Vagina (tissue), 2 donors: ENCODE results near the gene ODAD3. TPM values are rescaled to one million over a fixed set of nuclear protein-coding genes. Genes with fewer than 3 reads are reported as not detected.
"Not testable (repeated sequence)": the region's sequence is repeated elsewhere in the genome, so short reads cannot be mapped to it uniquely, and the experiment has no call there.

Experiments used
- DNase-seq, 2 donors: peaks; one replicate each; pipeline ENCODE4 v3.0.0-alpha.2; 2017; ENCODE audit errors: extremely low spot score in 2 of 2
- H3K27ac ChIP-seq: fragments of 200-600 bp; sonication (generic); one replicate; pipeline ENCODE4 v1.5.1; 2019
- H3K27me3 ChIP-seq: fragments of 200-600 bp; sonication (generic); one replicate; pipeline ENCODE4 v1.5.1; 2019
- H3K36me3 ChIP-seq, 2 donors: fragments of 200-600 bp; sonication (generic); one replicate each; pipeline ENCODE4 v1.5.1; 2017 to 2019
- H3K4me1 ChIP-seq: fragments of 200-600 bp; sonication (generic); one replicate; pipeline ENCODE4 v1.5.1; 2019
- H3K4me3 ChIP-seq, 2 donors: fragments of 200-600 bp; sonication (generic); 1 replicate in 1 of 2; 2 replicates in 1 of 2; pipeline ENCODE4 v1.5.1; 2016 to 2019
- H3K9me3 ChIP-seq: fragments of 200-600 bp; sonication (generic); one replicate; pipeline ENCODE4 v1.5.1; 2019
- POLR2A ChIP-seq, 2 donors: fragments of 450-650 bp; IDR thresholded peaks; one replicate each; pipeline ENCODE4 v1.6.1; 2017; ENCODE audit warnings: antibody characterized with exemption in 2 of 2, mild to moderate bottlenecking in 2 of 2, moderate library complexity in 2 of 2
- POLR2AphosphoS5 ChIP-seq, 2 donors: sonication (generic); formaldehyde crosslinking; IDR thresholded peaks; one replicate each; pipeline ENCODE4 v1.9.0; 2017; ENCODE audit warnings: antibody characterized with exemption in 2 of 2, mild to moderate bottlenecking in 2 of 2, low read depth in 1 of 2; ENCODE audit not compliant: insufficient read depth in 1 of 2
- intact Hi-C: fragments of 100-400 bp; cut with DNase I; formaldehyde crosslinking; loops from one replicate; pipeline ENCODE4 v1.15.1; 2023
- total RNA-seq: library from RNA; depleted of rRNA; stranded (reverse); fragments of >200 nt; gene quantifications from one replicate; pipeline ENCODE4 v1.2.3, GENCODE V29; 2016
- TF ChIP-seq, protein P1 (sequence below), 3 experiments: fragments of 450-650 bp in 2 of 3; fragments of 200-600 bp in 1 of 3; sonication (generic) in 1 of 3; IDR thresholded peaks; one replicate each; pipeline ENCODE4 v1.5.1; 2017 to 2019; ENCODE audit warnings: antibody characterized with exemption in 3 of 3, mild to moderate bottlenecking in 2 of 3, moderate library complexity in 2 of 3

The ODAD3 gene
- total RNA-seq, 1 donor from 2014 or later = not detected

DNA sequence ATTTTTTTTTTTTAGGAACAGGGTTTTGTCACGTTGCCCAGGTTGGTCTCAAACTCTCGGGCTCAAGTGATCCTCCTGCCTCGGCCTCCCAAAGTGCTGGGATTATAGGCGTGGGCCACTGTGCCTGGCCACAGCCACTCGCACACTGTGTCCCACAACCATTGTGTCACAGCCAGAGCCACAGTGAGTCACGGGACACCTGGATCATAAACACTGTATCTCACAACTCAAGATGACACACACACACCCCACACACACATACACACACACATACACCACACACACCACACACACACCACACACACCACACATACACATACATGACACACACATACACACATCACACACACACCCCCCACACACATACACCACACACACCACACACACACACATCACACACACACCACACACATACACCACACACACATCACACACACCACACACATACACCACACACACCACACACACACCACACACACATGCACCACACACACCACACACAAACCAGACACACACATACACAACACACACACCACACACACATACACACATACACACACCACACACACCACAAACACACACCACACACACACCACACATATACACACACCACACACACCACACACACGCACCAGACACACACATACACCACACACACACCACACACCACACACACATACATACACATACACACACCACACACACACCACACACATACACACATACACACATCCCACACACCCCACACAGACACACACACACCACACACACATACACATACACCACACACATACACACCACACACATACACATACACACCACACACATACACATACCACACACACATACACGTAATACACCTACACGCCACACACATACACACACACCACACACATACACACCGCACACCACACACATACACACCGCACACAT, 29.7 kb upstream of the ODAD3 start:
- Histone ChIP-seq H3K9me3 (no peaks in the 10 kb centered on the region), H3K27me3 (no peaks in the 10 kb centered on the region), H3K27ac (no peak overlapping the region), H3K36me3 (no peaks in the 10 kb centered on the region), H3K4me1 (no peaks in the 10 kb centered on the region), H3K4me3 (no peak overlapping the region)
- TF ChIP-seq POLR2A (IDR thresholded peaks at IDR 0.05) = no peak
- TF ChIP-seq POLR2AphosphoS5 (IDR thresholded peaks at IDR 0.05; ENCODE audit: insufficient read depth in 1 of 2, low read depth in 1 of 2) = no peak
- TF ChIP-seq, protein P1, sequence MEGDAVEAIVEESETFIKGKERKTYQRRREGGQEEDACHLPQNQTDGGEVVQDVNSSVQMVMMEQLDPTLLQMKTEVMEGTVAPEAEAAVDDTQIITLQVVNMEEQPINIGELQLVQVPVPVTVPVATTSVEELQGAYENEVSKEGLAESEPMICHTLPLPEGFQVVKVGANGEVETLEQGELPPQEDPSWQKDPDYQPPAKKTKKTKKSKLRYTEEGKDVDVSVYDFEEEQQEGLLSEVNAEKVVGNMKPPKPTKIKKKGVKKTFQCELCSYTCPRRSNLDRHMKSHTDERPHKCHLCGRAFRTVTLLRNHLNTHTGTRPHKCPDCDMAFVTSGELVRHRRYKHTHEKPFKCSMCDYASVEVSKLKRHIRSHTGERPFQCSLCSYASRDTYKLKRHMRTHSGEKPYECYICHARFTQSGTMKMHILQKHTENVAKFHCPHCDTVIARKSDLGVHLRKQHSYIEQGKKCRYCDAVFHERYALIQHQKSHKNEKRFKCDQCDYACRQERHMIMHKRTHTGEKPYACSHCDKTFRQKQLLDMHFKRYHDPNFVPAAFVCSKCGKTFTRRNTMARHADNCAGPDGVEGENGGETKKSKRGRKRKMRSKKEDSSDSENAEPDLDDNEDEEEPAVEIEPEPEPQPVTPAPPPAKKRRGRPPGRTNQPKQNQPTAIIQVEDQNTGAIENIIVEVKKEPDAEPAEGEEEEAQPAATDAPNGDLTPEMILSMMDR (IDR thresholded peaks at IDR 0.05) = no peak
- DNase-seq = no peak
- intact Hi-C loops = no loop called here

DNA sequence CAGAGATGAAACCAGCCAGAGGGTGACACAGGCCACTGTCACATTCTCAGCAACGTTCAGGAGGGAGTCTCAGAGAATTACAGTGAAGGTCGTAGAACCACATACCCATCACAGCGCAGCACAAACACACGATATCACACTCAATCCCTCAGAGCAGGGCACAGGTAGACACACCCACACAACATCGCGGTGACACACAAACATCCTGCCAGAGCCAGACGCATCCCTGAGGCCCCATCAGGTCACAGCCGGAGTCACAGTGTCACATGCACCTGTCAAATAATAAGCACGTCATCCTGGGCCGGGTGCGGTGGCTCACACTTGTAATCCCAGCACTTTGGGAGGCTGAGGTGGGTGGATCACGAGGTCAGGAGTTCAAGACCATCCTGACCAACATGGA, 28.5 kb upstream of the ODAD3 start:
- TF ChIP-seq POLR2AphosphoS5 (IDR thresholded peaks at IDR 0.05; ENCODE audit: insufficient read depth in 1 of 2, low read depth in 1 of 2) = no peak
- TF ChIP-seq POLR2A (IDR thresholded peaks at IDR 0.05) = no peak
- TF ChIP-seq, protein P1 (IDR thresholded peaks at IDR 0.05) = no peak
- H3K9me3 ChIP-seq = no peaks in the 10 kb centered on the region
- no peaks in the 10 kb centered on the region for H3K27me3 ChIP-seq
- no peak for DNase-seq
- H3K4me1 ChIP-seq = no peaks in the 10 kb centered on the region
- H3K27ac ChIP-seq = no peak overlapping the region
- no peak overlapping the region for H3K4me3 ChIP-seq
- intact Hi-C loops = no loop called here
- no peaks in the 10 kb centered on the region for H3K36me3 ChIP-seq

DNA sequence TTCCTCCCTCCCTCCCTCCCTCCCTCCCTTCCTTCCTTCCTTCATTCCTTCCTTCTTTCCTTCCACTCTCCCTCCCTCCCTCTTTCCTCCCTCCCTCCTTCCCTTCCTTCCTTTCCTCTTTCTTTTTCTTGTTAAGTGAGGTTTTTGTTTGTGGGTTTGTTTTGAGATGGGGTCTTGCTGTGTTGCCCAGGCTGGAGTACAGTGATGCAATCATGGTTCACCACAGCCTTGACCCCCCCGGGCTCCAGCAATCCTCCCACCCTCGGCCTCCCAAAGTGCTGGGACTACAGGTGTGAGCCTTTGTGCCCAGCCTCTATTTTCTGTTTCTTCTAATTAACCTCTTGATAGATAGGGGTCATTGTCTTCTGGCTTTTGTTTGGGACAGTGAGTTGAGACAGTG, 26.5 kb upstream of the ODAD3 start:
- no peak for DNase-seq
- H3K4me3 ChIP-seq = no peak overlapping the region
- no peaks in the 10 kb centered on the region for H3K36me3 ChIP-seq
- intact Hi-C loops = no loop called here
- no peak overlapping the region for H3K27ac ChIP-seq
- H3K27me3 ChIP-seq = no peaks in the 10 kb centered on the region
- H3K4me1 ChIP-seq = no peaks in the 10 kb centered on the region
- TF ChIP-seq POLR2A (IDR thresholded peaks at IDR 0.05) = no peak
- TF ChIP-seq, protein P1 (IDR thresholded peaks at IDR 0.05) = no peak
- no peak for TF ChIP-seq POLR2AphosphoS5 (IDR thresholded peaks at IDR 0.05; ENCODE audit: insufficient read depth in 1 of 2, low read depth in 1 of 2)
- no peaks in the 10 kb centered on the region for H3K9me3 ChIP-seq

DNA sequence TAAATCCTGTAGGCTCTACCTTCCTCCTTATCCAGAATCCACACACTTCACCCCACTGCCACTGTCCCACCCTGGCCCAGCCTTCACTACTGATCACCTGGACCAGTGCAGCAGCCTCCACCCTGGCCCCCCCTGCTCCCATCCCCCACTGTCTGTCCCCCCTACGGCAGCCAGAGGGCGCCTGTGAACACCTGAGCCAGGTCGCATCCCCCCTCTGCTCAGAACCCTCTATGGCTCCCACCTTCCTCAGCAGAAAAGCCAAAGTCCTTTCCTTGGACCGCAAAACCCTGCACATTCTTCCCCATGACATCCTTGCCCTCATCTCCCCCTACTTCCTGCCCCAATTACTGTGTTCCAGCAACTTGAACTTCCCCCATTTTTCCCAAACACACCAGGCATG, 25.3 kb upstream of the ODAD3 start:
- Histone ChIP-seq H3K4me3 (no peak overlapping the region), H3K36me3 (no peaks in the 10 kb centered on the region), H3K9me3 (no peaks in the 10 kb centered on the region), H3K4me1 (no peaks in the 10 kb centered on the region), H3K27me3 (no peaks in the 10 kb centered on the region), H3K27ac (no peak overlapping the region)
- TF ChIP-seq POLR2A (IDR thresholded peaks at IDR 0.05) = no peak
- TF ChIP-seq POLR2AphosphoS5 (IDR thresholded peaks at IDR 0.05; ENCODE audit: insufficient read depth in 1 of 2, low read depth in 1 of 2) = no peak
- TF ChIP-seq, protein P1 (IDR thresholded peaks at IDR 0.05) = no peak
- DNase-seq = no peak
- intact Hi-C loops = no loop called here

DNA sequence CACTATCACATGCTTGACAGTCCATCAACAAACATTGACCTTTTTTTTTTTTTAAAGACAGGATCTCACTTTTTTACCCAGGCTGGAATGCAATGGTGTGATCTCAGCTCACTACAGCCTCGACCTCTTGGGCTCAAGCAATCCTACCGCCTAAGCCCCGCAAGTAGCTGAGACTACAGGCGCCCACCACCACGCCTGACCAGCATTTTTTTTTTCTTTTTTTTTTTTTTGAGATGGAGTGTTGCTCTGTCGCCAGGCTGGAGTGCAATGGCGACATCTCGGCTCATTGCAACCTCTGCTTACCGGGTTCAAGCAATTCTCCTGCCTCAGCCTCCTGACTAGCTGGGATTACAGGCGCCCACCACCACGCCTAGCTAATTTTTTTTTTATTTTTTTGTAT, 24.0 kb upstream of the ODAD3 start:
- intact Hi-C loops = loop anchor here (10.0 kb wide), 1 partner anchor 164 kb away; the partner anchor contains the start of gene TSPAN16
- not testable (repeated sequence) for H3K4me1 ChIP-seq, H3K27ac ChIP-seq, H3K36me3 ChIP-seq, DNase-seq, H3K4me3 ChIP-seq, H3K27me3 ChIP-seq, H3K9me3 ChIP-seq
